Left ventricle myocardium inferior (tissue), 1 donor: ENCODE results near the gene KIAA2012. TPM values are rescaled to one million over a fixed set of nuclear protein-coding genes. Genes with fewer than 3 reads are reported as not detected.

ENCODE experiments used
- DNase-seq: peaks from one replicate; pipeline ENCODE4 v3.0.0-alpha.2; 2020
- H3K27ac ChIP-seq: fragments of 200-600 bp; replicated peaks from 2 replicates; pipeline ENCODE4 v1.8.0; 2021
- H3K27me3 ChIP-seq: fragments of 200-600 bp; 2 replicates; pipeline ENCODE4 v1.8.0; 2021; ENCODE audit warnings: low read depth
- H3K36me3 ChIP-seq: fragments of 200-600 bp; 2 replicates; pipeline ENCODE4 v1.8.0; 2021
- H3K4me1 ChIP-seq: fragments of 200-600 bp; 2 replicates; pipeline ENCODE4 v1.8.0; 2021
- H3K4me3 ChIP-seq: fragments of 200-600 bp; 2 replicates; pipeline ENCODE4 v1.8.0; 2021; ENCODE audit warnings: mild to moderate bottlenecking, moderate library complexity
- H3K9me3 ChIP-seq: fragments of 200-600 bp; replicated peaks from 2 replicates; pipeline ENCODE4 v1.8.0; 2021
- intact Hi-C: fragments of 100-400 bp; cut with micrococcal nuclease; formaldehyde crosslinking; loops from one replicate; pipeline ENCODE4 v1.11.0; 2022
- total RNA-seq: library from RNA; stranded (reverse); fragmentation: NEBNext Ultra II Directional; extraction: Animal tissue kit (Norgen Biotek cat#: 25700); gene quantifications from one replicate; pipeline ENCODE4 v1.2.1, GENCODE V29; 2021
- TF ChIP-seq, protein P1 (sequence below): fragments of 200-600 bp; IDR thresholded peaks from 2 replicates; pipeline ENCODE4 v1.8.0; 2021; ENCODE audit warnings: antibody characterized with exemption, mild to moderate bottlenecking, borderline replicate concordance
- donor health status: DM: no; HTN: yes; CAD: no; lungs with severe emphysema.

Gene KIAA2012
- total RNA-seq, 1 donor from 2014 or later = not detected

DNA sequence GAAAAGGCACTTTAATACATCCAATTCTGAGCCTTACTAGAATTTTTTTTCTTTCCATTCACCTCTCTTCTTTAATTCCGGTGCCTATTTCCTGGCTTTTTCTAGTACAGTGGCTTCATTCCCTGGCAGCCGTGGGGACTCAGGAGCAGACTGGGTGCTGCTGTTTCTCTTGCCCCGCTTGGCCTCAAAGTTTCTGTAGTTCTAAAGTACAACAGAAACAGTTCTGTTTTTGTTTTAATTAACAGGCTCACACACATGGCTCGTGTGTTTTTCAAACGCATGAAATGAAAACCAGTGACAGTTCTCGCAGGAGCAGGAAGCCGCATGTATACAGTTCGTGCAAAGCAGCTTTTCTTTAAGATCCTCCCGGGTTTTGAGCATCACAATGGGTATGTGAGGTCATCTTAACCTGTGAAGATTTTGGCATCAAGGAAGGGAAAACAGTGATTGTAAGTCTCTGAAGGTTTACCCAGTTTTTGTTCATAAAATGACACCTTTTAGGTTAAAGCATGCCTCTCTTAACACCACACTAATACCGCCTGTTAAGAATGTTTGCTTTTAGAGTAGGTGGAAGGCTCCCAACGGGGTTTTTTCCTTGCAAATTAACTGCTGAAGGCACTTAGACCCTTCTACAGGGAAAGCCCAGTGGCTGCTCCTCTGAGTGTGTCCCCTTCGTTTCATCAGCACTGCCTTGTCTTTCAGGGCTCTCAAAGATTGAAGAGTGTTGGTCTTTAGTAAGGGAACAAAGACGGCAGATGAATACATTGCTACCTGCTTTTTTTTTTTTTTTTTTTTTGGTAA is 33.6 kb upstream of the KIAA2012 start:
- peak overlapping the region; percentile 87 for H3K4me3 ChIP-seq
- no peak for DNase-seq
- H3K4me1 ChIP-seq = peaks cover 51% of the 10 kb centered on the region
- peak overlapping the region; percentile 75 for H3K27ac ChIP-seq
- no peaks in the 10 kb centered on the region for H3K9me3 ChIP-seq
- TF ChIP-seq, protein P1, sequence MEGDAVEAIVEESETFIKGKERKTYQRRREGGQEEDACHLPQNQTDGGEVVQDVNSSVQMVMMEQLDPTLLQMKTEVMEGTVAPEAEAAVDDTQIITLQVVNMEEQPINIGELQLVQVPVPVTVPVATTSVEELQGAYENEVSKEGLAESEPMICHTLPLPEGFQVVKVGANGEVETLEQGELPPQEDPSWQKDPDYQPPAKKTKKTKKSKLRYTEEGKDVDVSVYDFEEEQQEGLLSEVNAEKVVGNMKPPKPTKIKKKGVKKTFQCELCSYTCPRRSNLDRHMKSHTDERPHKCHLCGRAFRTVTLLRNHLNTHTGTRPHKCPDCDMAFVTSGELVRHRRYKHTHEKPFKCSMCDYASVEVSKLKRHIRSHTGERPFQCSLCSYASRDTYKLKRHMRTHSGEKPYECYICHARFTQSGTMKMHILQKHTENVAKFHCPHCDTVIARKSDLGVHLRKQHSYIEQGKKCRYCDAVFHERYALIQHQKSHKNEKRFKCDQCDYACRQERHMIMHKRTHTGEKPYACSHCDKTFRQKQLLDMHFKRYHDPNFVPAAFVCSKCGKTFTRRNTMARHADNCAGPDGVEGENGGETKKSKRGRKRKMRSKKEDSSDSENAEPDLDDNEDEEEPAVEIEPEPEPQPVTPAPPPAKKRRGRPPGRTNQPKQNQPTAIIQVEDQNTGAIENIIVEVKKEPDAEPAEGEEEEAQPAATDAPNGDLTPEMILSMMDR = no peak
- intact Hi-C loops = no loop called here
- H3K36me3 ChIP-seq = no peaks in the 10 kb centered on the region
- peaks cover 60% of the 10 kb centered on the region for H3K27me3 ChIP-seq

DNA sequence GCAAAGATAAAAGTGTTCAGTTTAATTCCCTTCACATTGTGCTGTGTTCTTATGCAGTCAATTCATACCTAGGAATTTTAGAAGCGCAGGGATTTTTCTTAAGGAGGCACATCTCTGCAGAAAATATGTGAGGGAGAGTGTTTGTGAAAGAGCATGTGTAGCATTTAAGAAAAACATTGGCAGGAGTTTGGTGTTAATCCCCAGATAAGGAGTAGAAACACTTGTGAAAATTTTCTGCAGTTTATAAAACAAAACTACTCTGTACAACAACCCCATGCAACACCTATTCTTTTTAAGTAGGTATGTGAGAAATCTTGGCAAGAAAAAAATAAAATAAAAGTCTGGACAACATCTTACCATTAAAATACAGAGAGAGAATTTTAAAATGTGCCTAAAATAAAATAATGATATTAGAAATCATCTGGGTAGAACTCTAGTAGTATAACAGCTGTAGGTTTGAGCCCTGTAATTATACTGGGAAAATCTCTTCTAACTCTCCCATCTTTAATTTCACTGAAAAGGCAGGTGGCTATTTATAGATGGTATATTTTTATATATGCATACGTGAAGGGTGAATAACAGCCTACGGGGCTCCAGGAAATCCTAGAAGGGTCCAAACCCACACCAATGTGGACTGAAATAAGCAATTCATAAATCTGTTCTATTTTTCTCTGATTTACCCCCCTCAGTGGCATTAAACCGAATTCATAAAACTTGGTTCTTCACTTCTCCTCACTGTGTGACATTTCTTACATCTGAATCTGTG is 32.8 kb upstream of the KIAA2012 start:
- no peaks in the 10 kb centered on the region for H3K9me3 ChIP-seq
- peak overlapping the region; percentile 87 for H3K4me3 ChIP-seq
- DNase-seq = no peak

DNA sequence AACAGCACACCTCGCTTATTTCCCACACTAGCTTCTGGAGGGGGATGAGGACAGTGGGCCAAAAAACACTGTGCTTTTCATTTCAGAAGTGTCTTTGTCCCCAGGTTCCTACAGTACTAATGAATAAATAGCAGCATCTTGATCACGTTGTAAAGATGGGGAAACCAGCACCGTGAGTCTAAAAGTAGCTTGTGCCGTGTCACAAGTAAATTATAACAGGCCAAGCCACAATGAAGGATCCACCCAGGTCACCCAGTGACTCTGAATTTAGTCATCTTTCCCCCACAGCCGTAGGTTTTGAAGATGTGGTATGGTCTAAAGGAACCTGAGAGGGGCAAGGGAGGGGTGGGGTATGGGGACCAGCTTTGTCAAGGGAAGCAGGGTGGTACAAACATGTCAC is 30.6 kb upstream of the KIAA2012 start:
- no peak for DNase-seq
- no peaks in the 10 kb centered on the region for H3K36me3 ChIP-seq
- H3K27ac ChIP-seq = no peak overlapping the region
- H3K9me3 ChIP-seq = no peaks in the 10 kb centered on the region
- peaks cover 30% of the 10 kb centered on the region for H3K27me3 ChIP-seq
- intact Hi-C loops = no loop called here
- no peak overlapping the region for H3K4me3 ChIP-seq
- peaks cover 29% of the 10 kb centered on the region for H3K4me1 ChIP-seq
- TF ChIP-seq, protein P1 = no peak

More for the DNA sequence above, 32.8 kb upstream of the KIAA2012 start:
- peaks cover 52% of the 10 kb centered on the region for H3K27me3 ChIP-seq
- no peaks in the 10 kb centered on the region for H3K36me3 ChIP-seq
- intact Hi-C loops = no loop called here
- TF ChIP-seq, protein P1 = no peak
- no peak overlapping the region for H3K27ac ChIP-seq
- H3K4me1 ChIP-seq = peaks cover 43% of the 10 kb centered on the region

DNA sequence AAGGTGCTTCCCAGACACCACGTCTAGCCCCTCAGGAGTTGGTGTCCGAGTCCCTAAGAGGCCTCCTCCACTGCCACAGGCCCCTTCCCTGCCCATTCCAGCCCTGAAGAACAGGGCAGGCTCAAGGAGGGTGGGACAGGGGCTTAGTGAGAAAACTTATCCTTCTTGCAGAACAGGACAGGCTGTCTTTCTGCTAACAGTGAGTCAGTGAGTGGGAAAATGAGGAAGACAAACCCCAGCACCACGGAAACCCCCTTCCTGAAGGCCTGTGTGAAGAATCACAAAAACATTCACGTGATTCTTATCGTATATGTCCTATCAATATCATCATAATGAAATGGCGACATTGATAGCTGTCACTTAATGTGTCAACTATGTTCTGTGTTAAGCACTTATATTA is 29.6 kb upstream of the KIAA2012 start:
- H3K36me3 ChIP-seq = no peaks in the 10 kb centered on the region
- H3K4me1 ChIP-seq = peaks cover 22% of the 10 kb centered on the region
- H3K9me3 ChIP-seq = no peaks in the 10 kb centered on the region
- H3K27ac ChIP-seq = no peak overlapping the region
- no peak overlapping the region for H3K4me3 ChIP-seq
- TF ChIP-seq, protein P1 = no peak
- H3K27me3 ChIP-seq = peaks cover 22% of the 10 kb centered on the region
- intact Hi-C loops = no loop called here
- DNase-seq = no peak

DNA sequence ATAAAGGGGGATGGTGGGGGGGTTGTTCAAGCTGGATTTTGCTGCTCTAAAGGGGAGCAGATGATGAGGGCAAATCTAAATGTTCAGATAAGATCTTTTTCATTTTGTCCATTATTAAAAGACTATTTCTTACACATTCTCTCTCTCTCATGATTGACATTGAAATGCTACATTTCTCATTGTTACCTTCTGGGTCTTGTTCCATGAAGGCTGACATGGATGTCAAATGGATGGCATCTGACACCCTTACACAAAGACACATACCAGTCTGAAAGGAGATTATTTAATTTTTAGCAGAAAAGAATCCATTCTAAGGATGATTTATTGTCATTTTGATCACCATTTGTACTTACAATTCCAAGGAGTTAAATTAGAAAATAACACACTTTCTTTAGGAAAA is 28.3 kb upstream of the KIAA2012 start:
- intact Hi-C loops = no loop called here
- Histone ChIP-seq H3K9me3 (no peaks in the 10 kb centered on the region), H3K4me3 (no peak overlapping the region), H3K27ac (no peak overlapping the region), H3K4me1 (peaks cover 12% of the 10 kb centered on the region), H3K27me3 (peaks cover 10% of the 10 kb centered on the region), H3K36me3 (no peaks in the 10 kb centered on the region)
- TF ChIP-seq, protein P1 = no peak
- no peak for DNase-seq
